GM18868 (cell line): ENCODE data around the gene PRR5.
"Not testable (repeated sequence)": the region's sequence is repeated elsewhere in the genome, so short reads cannot be mapped to it uniquely, and the experiment has no call there.

ENCODE experiments used
- ATAC-seq: cut with Tn5 transposase; IDR thresholded peaks from one replicate; pipeline ENCODE4 v1.9.1; 2021; ENCODE audit warnings: mild to moderate bottlenecking, moderate library complexity; ENCODE audit not compliant: unreplicated experiment

Gene PRR5

DNA sequence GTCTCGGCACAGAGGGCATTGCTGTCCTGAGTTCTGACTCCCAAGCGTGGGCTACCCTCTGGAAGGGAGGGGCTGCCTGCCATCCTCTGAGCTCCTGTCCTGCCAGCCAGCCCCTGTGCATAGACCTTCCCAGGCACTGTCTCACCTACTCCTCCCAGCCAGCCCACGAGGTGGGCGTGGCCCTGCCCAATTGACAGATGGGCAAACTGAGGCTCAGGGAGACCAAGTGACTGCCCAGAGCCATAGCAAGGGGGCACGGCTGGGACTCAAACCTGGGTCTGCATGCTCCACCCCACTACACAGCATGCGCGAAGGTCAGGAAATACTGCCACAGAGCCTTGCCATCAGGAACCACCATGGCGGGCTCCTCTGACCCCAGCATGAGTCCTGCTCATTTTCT lies 29.4 kb upstream of the PRR5 start:
- ATAC-seq = no peak

GRCh38 chr22:44673406-44673805 lies 28.6 kb upstream of the PRR5 start:
- no peak for ATAC-seq

DNA sequence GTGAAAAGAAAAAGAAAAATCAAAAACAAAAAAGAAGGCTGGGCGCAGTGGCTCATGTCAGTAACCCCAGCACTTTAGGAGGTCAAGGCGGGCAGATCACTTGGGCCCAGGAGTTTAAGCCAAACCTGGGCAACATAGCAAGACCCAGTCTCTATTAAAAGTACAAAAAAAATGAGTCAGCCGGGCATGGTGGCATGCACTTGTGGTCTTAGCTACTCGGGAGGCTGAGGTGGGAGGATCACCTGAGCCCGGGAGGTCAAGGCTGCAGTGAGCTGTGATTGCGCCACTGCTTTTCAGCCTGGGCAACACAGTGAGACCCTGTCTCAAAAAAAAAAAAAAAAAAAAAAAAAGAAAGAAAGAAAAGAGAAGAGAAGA lies 26.0 kb upstream of the PRR5 start:
- ATAC-seq = not testable (repeated sequence)

GRCh38 chr22:44676441-44677352 lies 25.3 kb upstream of the PRR5 start:
- ATAC-seq = no peak

DNA sequence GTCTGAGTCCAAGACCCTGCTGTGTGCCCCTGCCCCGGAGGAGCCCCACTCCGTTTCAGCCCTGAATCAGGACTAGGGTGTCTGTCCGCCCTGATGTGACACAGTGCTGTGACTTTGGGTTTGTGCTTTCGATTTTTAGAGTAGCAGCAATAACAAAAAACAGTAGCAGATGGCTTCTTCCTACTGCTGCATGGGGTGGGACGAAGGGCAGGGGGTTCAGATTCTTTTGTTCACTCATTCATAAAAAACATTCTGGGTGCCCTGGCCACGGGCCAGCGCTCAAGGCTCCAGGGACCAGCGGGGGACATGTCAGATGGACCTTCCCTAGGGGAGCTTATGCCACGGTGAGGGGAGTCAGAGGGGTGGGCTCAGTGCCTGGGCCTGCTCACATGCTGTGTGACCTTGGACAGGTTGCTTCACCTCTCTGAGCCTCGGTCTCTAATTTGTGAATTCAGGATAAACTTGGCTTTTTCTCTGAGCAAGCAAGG lies 24.6 kb upstream of the PRR5 start:
- no peak for ATAC-seq

DNA sequence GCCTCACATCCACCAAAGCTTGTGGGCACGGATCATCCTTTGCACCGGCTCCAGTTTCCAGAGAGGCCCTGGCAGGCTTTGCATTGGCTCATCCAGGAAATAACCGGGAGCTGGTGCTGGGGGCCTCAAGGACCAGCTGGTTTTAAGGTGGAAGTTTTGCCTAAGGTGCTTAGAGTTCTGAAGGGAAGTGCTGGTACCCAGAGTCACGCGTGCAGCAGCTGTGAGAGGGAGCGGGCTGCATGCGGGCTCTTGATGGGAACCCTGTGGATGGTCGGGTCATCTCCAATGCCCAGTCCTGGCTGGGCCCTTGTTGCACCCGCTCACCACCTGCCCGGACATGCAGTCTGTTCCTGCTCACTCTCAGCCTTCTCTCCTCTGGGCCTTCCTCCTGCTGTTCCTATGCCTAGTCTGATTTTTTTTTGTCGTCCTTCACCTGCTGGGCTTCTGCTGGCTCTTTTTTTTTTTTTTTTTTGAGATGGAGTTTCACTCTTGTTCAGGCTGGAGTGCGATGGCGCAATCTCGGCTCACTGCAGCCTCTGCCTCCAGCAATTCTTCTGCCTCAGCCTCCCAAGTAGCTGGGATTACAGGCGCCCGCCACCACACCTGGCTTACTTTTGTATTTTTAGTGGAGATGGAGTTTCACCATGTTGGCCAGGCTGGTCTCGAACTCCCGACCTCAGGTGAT lies 24.0 kb upstream of the PRR5 start:
- no peak for ATAC-seq

DNA sequence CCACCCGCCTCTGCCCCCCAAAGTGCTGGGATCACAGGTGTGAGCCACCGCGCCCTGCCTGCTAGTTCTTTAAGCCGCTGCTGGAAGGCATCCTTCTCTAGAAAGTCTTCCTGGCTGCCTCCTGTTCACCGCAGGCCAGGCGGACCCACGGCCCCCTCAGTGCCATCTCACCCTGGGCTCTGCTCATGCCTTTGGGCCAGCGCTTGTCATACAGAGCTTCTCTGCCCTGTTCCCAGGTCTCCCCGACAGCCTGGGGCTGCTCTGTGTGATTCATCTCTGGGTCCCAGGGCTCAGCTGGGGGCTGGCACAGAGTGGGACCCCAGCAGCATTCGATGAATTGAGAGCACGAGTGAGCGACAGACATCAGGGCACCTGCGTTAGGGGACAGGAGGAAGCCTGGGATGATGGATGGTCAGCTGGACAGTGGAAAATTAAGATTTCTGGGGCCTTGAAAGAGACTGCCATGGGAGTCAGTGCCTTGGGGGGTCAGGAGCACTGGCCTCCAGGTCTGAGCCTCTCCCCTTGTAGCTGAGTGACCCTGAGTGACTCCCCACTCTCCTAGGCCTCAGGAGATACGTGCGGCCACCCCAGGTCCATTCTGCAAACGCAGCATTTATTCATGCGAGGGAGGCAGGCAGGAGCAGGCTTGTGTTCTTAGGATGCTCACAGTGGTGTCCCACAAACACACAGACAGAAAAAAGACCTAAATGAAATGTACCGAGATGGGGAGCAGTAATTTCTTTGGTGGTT lies 23.3 kb upstream of the PRR5 start:
- no peak for ATAC-seq

DNA sequence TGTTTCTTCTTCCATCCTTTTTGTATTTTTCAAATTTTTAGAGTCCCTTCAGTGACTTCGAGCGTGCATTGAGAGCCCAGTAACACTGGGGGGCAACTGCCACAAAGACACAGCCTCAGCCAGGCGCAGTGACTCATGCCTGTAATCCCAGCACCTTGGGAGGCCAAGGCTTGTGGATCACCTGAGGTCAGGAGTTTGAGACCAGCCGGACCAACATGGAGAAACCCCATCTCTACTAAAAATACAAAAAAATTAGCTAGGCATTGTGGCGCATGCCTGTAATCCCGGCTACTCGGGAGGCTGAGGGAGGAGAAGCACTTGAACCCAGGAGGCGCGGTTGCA lies 22.7 kb upstream of the PRR5 start:
- ATAC-seq = not testable (repeated sequence)

DNA sequence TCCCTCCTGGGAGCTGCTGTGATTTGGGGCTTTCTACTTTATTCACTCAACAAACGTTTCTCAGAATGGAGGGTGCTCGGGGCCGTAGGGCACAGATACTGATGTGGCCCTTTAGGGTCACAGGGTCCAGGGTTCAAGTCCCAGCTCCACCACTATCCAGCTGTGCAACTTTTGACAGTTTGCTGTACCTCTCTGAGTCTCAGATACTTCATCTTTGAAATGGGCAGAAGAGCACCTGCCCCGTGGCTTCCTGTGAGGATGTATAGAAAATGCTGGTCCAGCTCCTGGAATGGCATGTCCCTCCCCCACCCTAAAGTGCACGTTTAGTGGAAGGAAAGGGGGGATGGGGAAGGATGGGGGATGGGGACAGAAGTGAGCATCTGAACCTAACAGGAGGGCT lies 21.9 kb upstream of the PRR5 start:
- ATAC-seq = no peak

DNA sequence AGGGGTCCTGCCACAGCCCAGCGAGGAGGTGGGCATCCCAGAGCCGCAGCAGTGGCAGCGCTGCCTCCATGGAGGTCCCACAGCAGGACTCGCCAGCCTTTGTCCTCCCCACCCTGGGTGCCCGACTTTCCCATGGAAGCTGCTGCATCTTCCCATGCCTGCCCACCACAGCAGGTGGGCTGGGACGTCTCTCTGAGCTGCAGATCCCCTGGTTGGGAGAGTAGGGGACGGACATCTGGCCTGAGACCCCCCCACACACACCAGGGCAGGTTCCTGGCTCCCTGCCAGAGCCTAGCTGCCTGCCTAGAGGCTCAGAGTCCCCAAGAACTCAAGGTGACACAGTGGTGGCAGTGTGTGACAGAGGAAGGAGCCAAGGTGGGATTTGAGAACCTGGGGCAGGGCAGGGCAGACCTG lies 21.5 kb upstream of the PRR5 start:
- ATAC-seq = no peak

- ATAC-seq = no peak
Measured at GRCh38 chr22:44682556-44683168, 19.3 kb upstream of the PRR5 start.

GRCh38 chr22:44683237-44683636 lies 18.8 kb upstream of the PRR5 start:
- peak; percentile 40 for ATAC-seq

- no peak for ATAC-seq
Measured at GRCh38 chr22:44683881-44684280, 18.1 kb upstream of the PRR5 start.

- ATAC-seq = no peak
Measured at GRCh38 chr22:44684506-44685383, 17.3 kb upstream of the PRR5 start.

DNA sequence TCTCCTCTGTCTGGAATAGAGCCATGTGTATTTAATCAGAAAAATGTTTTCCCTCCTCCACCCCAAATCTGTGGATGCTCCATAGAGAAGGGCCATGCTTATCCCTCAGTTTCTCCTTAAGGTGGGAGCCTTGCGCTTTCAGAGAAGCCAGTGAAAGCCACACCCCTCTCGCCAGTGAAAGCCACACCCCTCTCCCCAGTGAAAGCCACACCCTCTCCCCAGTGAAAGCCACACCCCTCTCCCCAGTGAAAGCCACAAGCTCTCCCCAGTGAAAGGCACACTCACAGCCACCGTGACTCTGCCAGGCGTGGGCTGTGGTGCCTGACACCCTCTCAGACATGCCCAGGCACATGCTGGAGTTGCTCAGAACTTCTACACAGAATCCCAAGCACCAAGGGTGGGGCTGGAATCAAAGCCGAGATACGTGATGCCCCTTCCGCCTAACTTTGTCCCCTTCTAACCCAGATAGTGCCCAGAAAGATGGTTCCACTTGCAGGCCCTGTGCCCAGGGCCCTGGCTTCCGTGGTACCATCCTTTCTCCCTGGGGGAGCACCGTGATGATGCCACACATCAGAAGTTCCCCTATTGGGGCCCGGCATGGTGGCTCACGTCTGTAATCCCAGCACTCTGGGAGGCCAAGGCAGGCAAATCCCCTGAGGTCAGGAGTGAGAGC lies 16.5 kb upstream of the PRR5 start:
- peak; percentile 46 for ATAC-seq

DNA sequence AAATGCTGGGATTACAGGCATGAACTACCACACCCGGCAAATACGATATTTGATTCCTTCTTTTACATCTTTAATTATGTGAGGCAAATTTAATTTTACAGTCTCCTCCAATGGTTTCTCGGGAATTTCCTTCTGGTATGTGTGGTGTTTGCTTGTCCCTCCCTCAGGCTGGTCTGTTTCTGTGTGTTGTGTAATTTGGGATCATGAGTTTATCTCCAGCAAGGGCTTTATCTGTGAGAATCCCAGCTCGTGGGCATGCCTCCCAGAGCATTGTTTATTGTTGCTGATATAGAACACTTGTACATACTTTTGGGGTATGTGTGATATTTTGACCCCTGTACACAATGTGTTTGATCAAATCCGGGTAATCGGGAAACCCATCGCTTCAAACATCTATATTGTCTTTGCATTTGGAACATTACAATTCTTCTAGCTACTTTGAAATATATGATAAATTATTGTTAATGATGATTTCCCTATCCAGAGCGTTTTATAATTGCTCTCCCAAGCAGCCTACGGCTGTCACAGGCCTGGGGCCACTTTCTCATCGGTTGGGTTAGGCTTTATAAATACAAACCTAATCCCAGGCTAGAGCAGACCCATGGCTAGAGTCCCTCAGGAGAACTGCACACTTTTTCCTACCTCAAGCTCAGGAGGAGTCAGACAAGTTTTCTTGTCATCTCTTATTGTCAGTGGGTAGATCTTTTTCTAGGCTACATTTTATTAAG lies 15.0 kb upstream of the PRR5 start:
- no peak for ATAC-seq

DNA sequence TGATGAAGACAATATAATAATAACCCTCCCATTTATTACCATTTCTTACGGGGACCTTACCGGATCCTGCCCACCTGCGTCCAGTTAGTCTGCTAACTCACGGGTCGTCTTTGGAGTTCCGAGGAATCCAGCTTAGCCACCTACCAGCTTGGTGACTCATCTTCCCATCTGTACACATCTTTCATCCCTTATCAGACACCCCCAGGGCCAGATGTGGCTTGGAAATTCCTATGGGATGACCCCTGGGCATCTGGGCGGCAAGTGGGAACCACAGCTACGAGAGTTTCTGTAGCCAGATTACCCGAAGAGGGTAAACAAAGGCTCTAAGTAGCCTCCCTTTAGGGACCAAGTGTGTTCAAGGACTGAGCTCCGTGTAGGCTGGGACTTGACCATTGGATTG lies 12.8 kb upstream of the PRR5 start:
- ATAC-seq = no peak

GRCh38 chr22:44689915-44690524 lies 12.0 kb upstream of the PRR5 start:
- ATAC-seq = no peak
